ENCODE data around the gene TSSK2.

TSSK2 gene

DNA sequence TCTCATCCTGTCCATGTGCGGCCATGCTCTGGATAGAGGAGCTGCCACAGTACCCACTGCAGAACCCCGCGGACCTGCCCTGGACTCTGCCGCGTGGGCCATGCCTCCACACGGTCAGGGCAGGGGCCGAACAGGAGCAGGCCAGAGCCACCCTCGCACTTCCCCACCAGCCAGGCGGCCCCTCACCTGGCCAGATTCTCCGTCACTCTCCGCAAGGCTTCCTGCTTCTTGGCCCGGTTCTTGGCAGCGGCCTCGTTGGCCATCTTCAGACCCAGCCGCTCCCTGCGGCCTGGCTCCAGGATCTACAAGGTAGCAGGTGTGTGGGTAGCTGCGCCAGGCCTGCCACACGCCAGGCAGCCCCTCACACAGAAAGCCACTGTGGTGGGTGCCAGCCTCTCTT, 3.8 kb downstream of the TSSK2 start:
- peaks cover 69% of the 10 kb centered on the region for H3K36me3 ChIP-seq (ENCODE audit: insufficient read depth, low read depth, low read length)
- H3K9ac ChIP-seq (ENCODE audit: low read depth, low read length), result no peak overlapping the region
- no peak overlapping the region for H3K27ac ChIP-seq (ENCODE audit: low read length)
- no peak overlapping the region for H3K4me3 ChIP-seq (ENCODE audit: low read length)
- no peaks in the 10 kb centered on the region for H3K27me3 ChIP-seq (ENCODE audit: insufficient read depth, low read length)
- no peaks in the 10 kb centered on the region for H3K4me1 ChIP-seq (ENCODE audit: insufficient read depth, low read length)
- no peaks in the 10 kb centered on the region for H3K9me3 ChIP-seq (ENCODE audit: insufficient read depth, low read depth, low read length)

DNA sequence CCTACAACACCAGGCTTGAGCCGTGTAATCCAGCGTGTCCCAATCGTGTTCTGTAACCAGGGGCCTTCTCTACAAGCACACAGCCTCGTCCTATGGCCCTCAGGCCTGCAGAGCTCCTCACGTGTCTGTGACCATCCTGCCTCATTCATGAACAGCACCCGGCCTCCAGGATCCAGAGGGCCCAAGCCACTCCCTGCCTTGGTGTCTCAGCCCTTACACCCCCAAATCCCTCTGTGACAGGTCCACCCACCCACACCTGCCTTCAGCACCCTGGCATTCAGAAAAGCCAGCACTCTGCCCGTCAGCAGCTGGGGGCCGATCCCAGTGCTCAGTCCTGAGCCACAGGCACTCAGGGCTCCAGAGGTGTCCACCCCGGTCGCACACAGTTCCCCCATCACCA, 5.8 kb downstream of the TSSK2 start:
- Histone ChIP-seq H3K4me1 (ENCODE audit: insufficient read depth, low read length) (no peaks in the 10 kb centered on the region), H3K4me3 (ENCODE audit: low read length) (no peak overlapping the region), H3K27ac (ENCODE audit: low read length) (no peak overlapping the region), H3K36me3 (ENCODE audit: insufficient read depth, low read depth, low read length) (peaks cover 89% of the 10 kb centered on the region), H3K9ac (ENCODE audit: low read depth, low read length) (no peak overlapping the region), H3K27me3 (ENCODE audit: insufficient read depth, low read length) (no peaks in the 10 kb centered on the region), H3K9me3 (ENCODE audit: insufficient read depth, low read depth, low read length) (no peaks in the 10 kb centered on the region)

DNA sequence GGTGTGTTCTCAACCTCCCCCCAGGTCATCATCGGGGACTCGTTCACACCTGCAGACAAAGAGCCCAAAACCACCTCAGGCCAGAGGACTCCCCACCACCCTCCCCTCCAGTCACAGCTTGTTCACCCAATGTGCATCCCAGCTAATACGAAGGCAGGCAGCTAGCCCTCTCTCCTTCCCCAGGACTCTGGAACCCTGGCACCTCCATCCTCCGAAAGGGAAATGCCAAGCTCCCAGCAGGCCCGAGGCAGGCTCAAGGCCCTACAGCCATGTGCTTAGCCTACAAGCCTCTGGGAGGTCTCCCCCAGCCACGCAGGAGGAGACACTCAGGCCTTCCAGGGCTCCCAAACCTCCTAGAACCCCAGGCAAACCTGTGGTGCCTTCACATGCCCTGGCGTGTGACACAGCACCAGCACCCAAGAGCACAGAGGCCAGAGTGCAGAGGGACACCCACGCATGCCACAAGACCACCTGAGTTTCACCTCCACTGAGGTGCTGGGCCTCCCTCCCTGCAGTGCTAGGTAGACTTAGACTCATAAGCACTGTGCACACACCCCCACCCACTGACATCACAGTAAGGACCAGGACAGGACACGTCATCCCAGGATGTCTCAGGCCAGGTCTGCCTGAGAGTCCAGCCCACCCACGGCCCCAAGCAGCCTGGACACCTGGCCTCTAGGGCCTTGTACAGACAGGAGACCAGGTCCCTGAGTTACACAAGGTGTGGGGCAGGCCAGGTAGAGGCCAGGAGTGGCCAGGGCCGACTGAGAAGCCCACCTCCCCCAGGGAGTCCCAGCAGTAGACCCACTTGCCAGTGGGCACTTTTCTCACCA, 6.5 kb downstream of the TSSK2 start:
- H3K4me3 ChIP-seq (ENCODE audit: low read length), result no peak overlapping the region
- H3K27ac ChIP-seq (ENCODE audit: low read length), result no peak overlapping the region
- H3K36me3 ChIP-seq (ENCODE audit: insufficient read depth, low read depth, low read length), result peaks cover 94% of the 10 kb centered on the region
- no peak overlapping the region for H3K9ac ChIP-seq (ENCODE audit: low read depth, low read length)
- no peaks in the 10 kb centered on the region for H3K4me1 ChIP-seq (ENCODE audit: insufficient read depth, low read length)
- no peaks in the 10 kb centered on the region for H3K9me3 ChIP-seq (ENCODE audit: insufficient read depth, low read depth, low read length)
- H3K27me3 ChIP-seq (ENCODE audit: insufficient read depth, low read length), result no peaks in the 10 kb centered on the region

DNA sequence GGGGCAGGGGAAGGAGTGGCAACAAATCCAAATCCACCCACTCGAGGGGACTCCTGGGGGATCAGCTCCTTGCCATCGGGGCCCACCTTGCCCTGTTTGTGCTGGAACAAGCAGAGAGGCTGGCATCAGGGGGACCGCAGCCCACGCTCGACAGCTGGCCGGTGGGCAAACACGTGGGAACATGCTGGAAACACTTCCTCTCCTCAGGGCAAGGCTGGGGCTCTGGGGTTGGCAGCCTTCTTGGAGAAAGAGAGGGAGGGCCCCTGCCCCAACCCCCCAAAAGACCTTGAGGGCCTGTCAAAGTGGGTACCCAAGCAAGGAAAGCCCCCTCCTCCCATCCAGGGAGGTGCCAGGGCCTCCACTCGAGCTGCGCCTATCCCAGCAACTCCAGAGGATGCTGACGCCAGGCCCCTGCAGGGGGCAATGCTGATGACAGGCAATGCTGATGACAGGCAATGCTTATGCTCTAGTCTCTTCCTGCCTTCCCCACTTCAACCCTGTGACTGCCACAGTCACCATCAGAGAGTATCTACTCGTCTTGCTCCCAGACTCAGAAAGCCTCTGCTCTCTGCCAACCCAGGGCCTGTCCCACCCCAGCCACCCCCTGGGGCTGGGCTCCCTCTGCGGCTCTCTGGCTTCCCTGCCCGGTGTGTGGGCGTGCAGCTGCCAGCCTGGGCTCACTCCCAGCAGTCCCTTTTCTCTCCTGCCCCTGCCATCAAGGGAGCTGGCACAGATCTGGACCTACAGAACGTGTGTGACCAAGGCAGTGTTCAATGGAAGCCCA, 7.3 kb downstream of the TSSK2 start:
- H3K36me3 ChIP-seq (ENCODE audit: insufficient read depth, low read depth, low read length), result peaks cover 89% of the 10 kb centered on the region
- H3K4me1 ChIP-seq (ENCODE audit: insufficient read depth, low read length), result no peaks in the 10 kb centered on the region
- no peaks in the 10 kb centered on the region for H3K27me3 ChIP-seq (ENCODE audit: insufficient read depth, low read length)
- no peak overlapping the region for H3K27ac ChIP-seq (ENCODE audit: low read length)
- no peaks in the 10 kb centered on the region for H3K9me3 ChIP-seq (ENCODE audit: insufficient read depth, low read depth, low read length)
- H3K4me3 ChIP-seq (ENCODE audit: low read length), result no peak overlapping the region
- H3K9ac ChIP-seq (ENCODE audit: low read depth, low read length), result no peak overlapping the region

- H3K9me3 ChIP-seq (ENCODE audit: insufficient read depth, low read depth, low read length), result no peaks in the 10 kb centered on the region
- H3K4me3 ChIP-seq (ENCODE audit: low read length), result no peak overlapping the region
- H3K27me3 ChIP-seq (ENCODE audit: insufficient read depth, low read length), result no peaks in the 10 kb centered on the region
- H3K27ac ChIP-seq (ENCODE audit: low read length), result no peak overlapping the region
- no peaks in the 10 kb centered on the region for H3K4me1 ChIP-seq (ENCODE audit: insufficient read depth, low read length)
- H3K9ac ChIP-seq (ENCODE audit: low read depth, low read length), result no peak overlapping the region
- peaks cover 83% of the 10 kb centered on the region for H3K36me3 ChIP-seq (ENCODE audit: insufficient read depth, low read depth, low read length)
Measured at GRCh38 chr22:19139001-19139356, 7.9 kb downstream of the TSSK2 start.

GRCh38 chr22:19139974-19140373, 8.9 kb downstream of the TSSK2 start:
- Histone ChIP-seq H3K4me1 (ENCODE audit: insufficient read depth, low read length) (no peaks in the 10 kb centered on the region), H3K4me3 (ENCODE audit: low read length) (no peak overlapping the region), H3K36me3 (ENCODE audit: insufficient read depth, low read depth, low read length) (peaks cover 74% of the 10 kb centered on the region), H3K27ac (ENCODE audit: low read length) (no peak overlapping the region), H3K9ac (ENCODE audit: low read depth, low read length) (no peak overlapping the region), H3K9me3 (ENCODE audit: insufficient read depth, low read depth, low read length) (no peaks in the 10 kb centered on the region), H3K27me3 (ENCODE audit: insufficient read depth, low read length) (no peaks in the 10 kb centered on the region)

GRCh38 chr22:19142394-19142793, 11.3 kb downstream of the TSSK2 start:
- Histone ChIP-seq H3K4me1 (ENCODE audit: insufficient read depth, low read length) (no peaks in the 10 kb centered on the region), H3K4me3 (ENCODE audit: low read length) (no peak overlapping the region), H3K27ac (ENCODE audit: low read length) (no peak overlapping the region), H3K27me3 (ENCODE audit: insufficient read depth, low read length) (peaks cover 19% of the 10 kb centered on the region), H3K9ac (ENCODE audit: low read depth, low read length) (no peak overlapping the region), H3K36me3 (ENCODE audit: insufficient read depth, low read depth, low read length) (peaks cover 53% of the 10 kb centered on the region), H3K9me3 (ENCODE audit: insufficient read depth, low read depth, low read length) (no peaks in the 10 kb centered on the region)

DNA sequence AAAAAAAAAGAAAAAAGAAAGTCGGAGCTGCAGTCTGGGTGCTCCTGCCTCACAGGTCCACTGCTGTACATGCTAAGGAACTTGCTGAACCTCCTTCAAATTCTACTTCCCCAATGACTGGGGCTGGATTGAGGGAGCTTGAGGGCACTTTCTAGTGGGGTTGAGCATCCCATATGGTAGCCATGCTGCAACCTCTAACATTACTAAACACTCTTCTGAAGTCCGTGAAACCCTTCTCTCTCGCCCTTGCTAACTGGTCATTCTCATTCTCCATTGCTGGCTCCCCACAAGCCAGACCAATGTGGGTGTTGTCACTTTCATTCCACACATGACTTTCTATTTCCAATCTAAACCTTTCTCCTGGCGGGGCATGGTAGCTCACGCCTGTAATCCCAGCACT, 12.1 kb downstream of the TSSK2 start:
- Histone ChIP-seq H3K27ac (ENCODE audit: low read length) (no peak overlapping the region), H3K27me3 (ENCODE audit: insufficient read depth, low read length) (peaks cover 27% of the 10 kb centered on the region), H3K4me1 (ENCODE audit: insufficient read depth, low read length) (no peaks in the 10 kb centered on the region), H3K4me3 (ENCODE audit: low read length) (no peak overlapping the region; the same call in 1 of the 2 replicates), H3K9me3 (ENCODE audit: insufficient read depth, low read depth, low read length) (no peaks in the 10 kb centered on the region), H3K9ac (ENCODE audit: low read depth, low read length) (no peak overlapping the region), H3K36me3 (ENCODE audit: insufficient read depth, low read depth, low read length) (peaks cover 45% of the 10 kb centered on the region)

GRCh38 chr22:19143967-19144400, 12.9 kb downstream of the TSSK2 start:
- Histone ChIP-seq H3K9me3 (ENCODE audit: insufficient read depth, low read depth, low read length) (no peaks in the 10 kb centered on the region), H3K27me3 (ENCODE audit: insufficient read depth, low read length) (peaks cover 35% of the 10 kb centered on the region), H3K9ac (ENCODE audit: low read depth, low read length) (peak overlapping the region; percentile 79; the same call in 1 of the 2 replicates), H3K27ac (ENCODE audit: low read length) (no peak overlapping the region), H3K4me1 (ENCODE audit: insufficient read depth, low read length) (no peaks in the 10 kb centered on the region), H3K4me3 (ENCODE audit: low read length) (peak overlapping the region; percentile 96), H3K36me3 (ENCODE audit: insufficient read depth, low read depth, low read length) (peaks cover 37% of the 10 kb centered on the region)

- no peaks in the 10 kb centered on the region for H3K9me3 ChIP-seq (ENCODE audit: insufficient read depth, low read depth, low read length)
- H3K9ac ChIP-seq (ENCODE audit: low read depth, low read length), result no peak overlapping the region
- no peaks in the 10 kb centered on the region for H3K4me1 ChIP-seq (ENCODE audit: insufficient read depth, low read length)
- H3K27ac ChIP-seq (ENCODE audit: low read length), result no peak overlapping the region
- peaks cover 13% of the 10 kb centered on the region for H3K36me3 ChIP-seq (ENCODE audit: insufficient read depth, low read depth, low read length)
- H3K27me3 ChIP-seq (ENCODE audit: insufficient read depth, low read length), result peaks cover 58% of the 10 kb centered on the region
- H3K4me3 ChIP-seq (ENCODE audit: low read length), result no peak overlapping the region
Measured at GRCh38 chr22:19146215-19146968, 15.3 kb downstream of the TSSK2 start.

GRCh38 chr22:19147195-19147780, 16.2 kb downstream of the TSSK2 start:
- Histone ChIP-seq H3K27me3 (ENCODE audit: insufficient read depth, low read length) (peaks cover 67% of the 10 kb centered on the region), H3K9ac (ENCODE audit: low read depth, low read length) (no peak overlapping the region), H3K36me3 (ENCODE audit: insufficient read depth, low read depth, low read length) (peaks cover 4% of the 10 kb centered on the region), H3K27ac (ENCODE audit: low read length) (no peak overlapping the region), H3K4me1 (ENCODE audit: insufficient read depth, low read length) (no peaks in the 10 kb centered on the region), H3K4me3 (ENCODE audit: low read length) (no peak overlapping the region), H3K9me3 (ENCODE audit: insufficient read depth, low read depth, low read length) (no peaks in the 10 kb centered on the region; the same call in 1 of the 2 replicates)
